Colonic mucosa (tissue), 4 donors: ENCODE measurements around the gene PRKCA. TPM values are rescaled to one million over a fixed set of nuclear protein-coding genes. Genes with fewer than 3 reads are reported as not detected.

Source experiments
- DNase-seq: peaks from one replicate; pipeline ENCODE4 v3.0.0-alpha.2; 2020
- H3K27ac ChIP-seq: fragments of 200-600 bp; one replicate; pipeline ENCODE4 v1.8.0; 2021
- H3K27me3 ChIP-seq: fragments of 200-600 bp; one replicate; pipeline ENCODE4 v1.8.0; 2021
- H3K36me3 ChIP-seq: fragments of 200-600 bp; one replicate; pipeline ENCODE4 v1.8.0; 2021
- H3K4me1 ChIP-seq: fragments of 200-600 bp; one replicate; pipeline ENCODE4 v1.8.0; 2021; ENCODE audit warnings: mild to moderate bottlenecking
- H3K4me3 ChIP-seq: fragments of 200-600 bp; one replicate; pipeline ENCODE4 v1.8.0; 2021
- H3K9ac ChIP-seq, 2 donors: one replicate each; pipeline ENCODE4 v1.7.0; 2013; ENCODE audit warnings: control low read depth in 2 of 2, low read depth in 2 of 2, low read length in 2 of 2
- H3K9me3 ChIP-seq: fragments of 200-600 bp; one replicate; pipeline ENCODE4 v1.8.0; 2021
- intact Hi-C: fragments of 100-400 bp; cut with DNase I; formaldehyde crosslinking; loops from one replicate; pipeline ENCODE4 v1.14.1; 2022
- total RNA-seq, 2 donors: library from RNA; stranded (reverse); fragmentation: NEBNext Ultra II Directional in 1 of 2; extraction: Animal tissue kit (Norgen Biotek cat#: 25700) in 1 of 2; gene quantifications; one replicate each; pipeline ENCODE4 v1.2.1, GENCODE V29; 2021
- TF ChIP-seq, protein P1 (sequence below): fragments of 200-600 bp; IDR thresholded peaks from one replicate; pipeline ENCODE4 v1.8.0; 2022; ENCODE audit warnings: antibody characterized with exemption, mild to moderate bottlenecking
- donor health status: healthy.
- donor health status: DM: no; HTN: no; CAD: no.
- donor health status: DM: no; HTN: no; CAD: no.

Gene PRKCA
- total RNA-seq, 2 donors from 2014 or later: 40.0 to 41.8 TPM

DNA sequence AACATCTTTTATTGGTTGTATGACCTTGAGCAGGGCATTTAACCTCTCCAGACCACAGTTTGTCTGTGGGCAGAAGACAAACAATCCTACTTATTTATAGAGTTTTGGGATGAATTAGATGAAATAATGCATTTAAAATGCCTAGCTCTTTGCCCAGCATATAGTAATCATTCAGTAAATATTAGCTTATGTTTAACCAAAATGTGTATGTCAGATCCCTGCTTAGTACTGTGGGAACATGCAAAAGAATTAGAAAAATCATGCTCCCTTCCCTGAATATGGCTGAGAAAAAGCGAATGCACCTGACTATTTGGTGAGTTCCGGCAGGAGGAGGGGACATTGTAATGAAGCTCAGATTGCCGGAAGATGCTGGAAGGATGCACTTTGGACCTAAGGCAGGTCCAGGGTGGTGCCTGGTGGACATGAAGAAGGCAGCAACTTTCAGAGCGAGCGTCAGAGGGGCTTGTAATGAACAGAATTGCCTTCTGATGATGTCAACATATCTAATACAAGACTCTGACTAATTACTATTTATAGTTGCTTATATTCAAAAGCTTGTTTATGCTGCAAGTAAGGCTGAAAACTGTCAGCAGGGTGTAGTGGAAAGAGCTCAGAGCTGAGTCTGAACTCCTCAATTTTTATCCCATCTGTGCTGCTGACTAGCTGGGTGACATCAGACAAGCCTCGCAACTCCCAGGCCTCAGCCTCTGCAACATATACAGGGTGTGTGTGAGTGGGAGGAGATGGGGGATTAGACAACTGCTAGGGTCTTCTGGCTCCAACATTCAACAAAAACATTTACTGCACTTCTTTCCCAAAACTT, 221.2 kb downstream of the PRKCA start:
- Histone ChIP-seq H3K4me3 (no peak overlapping the region), H3K27ac (peak overlapping the region; percentile 48), H3K9me3 (no peaks in the 10 kb centered on the region), H3K36me3 (no peaks in the 10 kb centered on the region), H3K4me1 (peaks cover 11% of the 10 kb centered on the region), H3K27me3 (no peaks in the 10 kb centered on the region), H3K9ac (no peak overlapping the region)
- intact Hi-C loops: no loop called here
- TF ChIP-seq, protein P1, sequence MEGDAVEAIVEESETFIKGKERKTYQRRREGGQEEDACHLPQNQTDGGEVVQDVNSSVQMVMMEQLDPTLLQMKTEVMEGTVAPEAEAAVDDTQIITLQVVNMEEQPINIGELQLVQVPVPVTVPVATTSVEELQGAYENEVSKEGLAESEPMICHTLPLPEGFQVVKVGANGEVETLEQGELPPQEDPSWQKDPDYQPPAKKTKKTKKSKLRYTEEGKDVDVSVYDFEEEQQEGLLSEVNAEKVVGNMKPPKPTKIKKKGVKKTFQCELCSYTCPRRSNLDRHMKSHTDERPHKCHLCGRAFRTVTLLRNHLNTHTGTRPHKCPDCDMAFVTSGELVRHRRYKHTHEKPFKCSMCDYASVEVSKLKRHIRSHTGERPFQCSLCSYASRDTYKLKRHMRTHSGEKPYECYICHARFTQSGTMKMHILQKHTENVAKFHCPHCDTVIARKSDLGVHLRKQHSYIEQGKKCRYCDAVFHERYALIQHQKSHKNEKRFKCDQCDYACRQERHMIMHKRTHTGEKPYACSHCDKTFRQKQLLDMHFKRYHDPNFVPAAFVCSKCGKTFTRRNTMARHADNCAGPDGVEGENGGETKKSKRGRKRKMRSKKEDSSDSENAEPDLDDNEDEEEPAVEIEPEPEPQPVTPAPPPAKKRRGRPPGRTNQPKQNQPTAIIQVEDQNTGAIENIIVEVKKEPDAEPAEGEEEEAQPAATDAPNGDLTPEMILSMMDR: no peak
- DNase-seq: peak; percentile 84

- no peak for DNase-seq
- TF ChIP-seq, protein P1: no peak
- Histone ChIP-seq H3K4me1 (peaks cover 11% of the 10 kb centered on the region), H3K9me3 (no peaks in the 10 kb centered on the region), H3K9ac (no peak overlapping the region), H3K36me3 (no peaks in the 10 kb centered on the region), H3K27me3 (no peaks in the 10 kb centered on the region), H3K4me3 (no peak overlapping the region), H3K27ac (no peak overlapping the region)
- intact Hi-C loops: no loop called here
Observed at GRCh38 chr17:66524877-66525276, 222.5 kb downstream of the PRKCA start.

DNA sequence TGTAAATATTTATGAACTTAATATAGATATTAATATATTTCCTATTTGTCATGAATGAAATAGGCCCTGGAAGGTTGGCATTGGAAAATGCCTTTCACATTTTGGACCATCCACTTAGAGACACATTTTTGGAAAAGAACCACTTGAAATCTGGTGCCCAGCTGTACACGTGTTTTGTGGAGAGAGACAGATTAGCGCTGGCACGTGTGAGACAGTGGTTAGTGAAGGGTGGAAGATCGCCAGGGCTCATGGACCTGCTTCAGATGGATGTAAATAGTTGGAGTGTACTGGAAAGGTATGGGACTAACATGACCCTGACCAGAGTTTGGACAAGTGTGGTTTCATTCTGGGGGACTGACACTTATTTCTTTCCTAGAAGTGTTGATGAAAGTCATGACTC, 222.9 kb downstream of the PRKCA start:
- Histone ChIP-seq H3K36me3 (no peaks in the 10 kb centered on the region), H3K27me3 (no peaks in the 10 kb centered on the region), H3K4me3 (no peak overlapping the region), H3K9ac (no peak overlapping the region), H3K27ac (no peak overlapping the region), H3K9me3 (no peaks in the 10 kb centered on the region), H3K4me1 (peaks cover 11% of the 10 kb centered on the region)
- no peak for DNase-seq
- TF ChIP-seq, protein P1: no peak
- intact Hi-C loops: no loop called here

- no peaks in the 10 kb centered on the region for H3K36me3 ChIP-seq
- H3K27ac ChIP-seq: no peak overlapping the region
- DNase-seq: no peak
- no peak overlapping the region for H3K4me3 ChIP-seq
- no peaks in the 10 kb centered on the region for H3K9me3 ChIP-seq
- peaks cover 11% of the 10 kb centered on the region for H3K4me1 ChIP-seq
- no peaks in the 10 kb centered on the region for H3K27me3 ChIP-seq
- no peak overlapping the region for H3K9ac ChIP-seq
- intact Hi-C loops: no loop called here
- TF ChIP-seq, protein P1: no peak
Observed at GRCh38 chr17:66526827-66527226, 224.4 kb downstream of the PRKCA start.

DNA sequence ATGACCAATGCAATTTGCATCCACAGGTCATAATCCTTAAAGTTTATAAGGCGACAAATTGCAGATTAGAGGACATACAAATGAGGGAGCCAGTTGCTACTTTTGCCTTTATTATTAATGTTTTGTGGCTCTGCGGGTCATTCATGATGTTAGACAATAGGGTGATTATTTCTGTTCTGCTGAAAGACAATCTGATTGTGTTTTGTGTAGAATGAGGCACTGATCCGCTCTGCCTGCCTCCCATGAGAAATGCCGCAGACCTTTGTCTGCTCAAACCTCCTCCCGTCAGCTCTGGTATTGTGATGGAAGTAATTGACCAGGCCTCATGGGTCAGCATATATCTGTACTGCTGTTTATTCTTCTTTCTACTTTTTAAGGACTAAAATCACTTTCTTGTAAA, 224.9 kb downstream of the PRKCA start:
- no peak overlapping the region for H3K27ac ChIP-seq
- peaks cover 11% of the 10 kb centered on the region for H3K4me1 ChIP-seq
- no peaks in the 10 kb centered on the region for H3K9me3 ChIP-seq
- no peak overlapping the region for H3K9ac ChIP-seq
- TF ChIP-seq, protein P1: no peak
- H3K36me3 ChIP-seq: no peaks in the 10 kb centered on the region
- no peaks in the 10 kb centered on the region for H3K27me3 ChIP-seq
- DNase-seq: no peak
- intact Hi-C loops: no loop called here
- no peak overlapping the region for H3K4me3 ChIP-seq
